Suprapubic skin (tissue), 4 donors: ENCODE measurements around the gene MAGEA8. TPM values are rescaled to one million over a fixed set of nuclear protein-coding genes. Genes with fewer than 3 reads are reported as not detected.
"Not testable (repeated sequence)": the region's sequence is repeated elsewhere in the genome, so short reads cannot be mapped to it uniquely, and the experiment has no call there.

Source experiments
- DNase-seq, 2 donors: peaks; one replicate each; pipeline ENCODE4 v3.0.0-alpha.2; 2019; ENCODE audit warnings: low spot score in 2 of 2
- H3K27ac ChIP-seq: fragments of 200-600 bp; sonication (generic); one replicate; pipeline ENCODE4 v1.5.1; 2019
- H3K27me3 ChIP-seq: fragments of 200-600 bp; sonication (generic); one replicate; pipeline ENCODE4 v1.5.1; 2019
- H3K36me3 ChIP-seq: fragments of 200-600 bp; sonication (generic); one replicate; pipeline ENCODE4 v1.5.1; 2019
- H3K4me1 ChIP-seq: fragments of 200-600 bp; sonication (generic); one replicate; pipeline ENCODE4 v1.5.1; 2019
- H3K4me3 ChIP-seq: fragments of 200-600 bp; sonication (generic); one replicate; pipeline ENCODE4 v1.5.1; 2019; ENCODE audit warnings: mild to moderate bottlenecking
- H3K9me3 ChIP-seq: fragments of 200-600 bp; sonication (generic); one replicate; pipeline ENCODE4 v1.5.1; 2019
- CTCF ChIP-seq, 2 donors: fragments of 200-600 bp in 1 of 2; fragments of 450-650 bp in 1 of 2; sonication (generic) in 1 of 2; IDR thresholded peaks; one replicate each; pipeline ENCODE4 v1.5.1; 2016 to 2019; ENCODE audit warnings: antibody characterized with exemption in 2 of 2, mild to moderate bottlenecking in 1 of 2, moderate library complexity in 1 of 2
- EP300 ChIP-seq: sonication (generic); formaldehyde crosslinking; IDR thresholded peaks from one replicate; pipeline ENCODE4 v1.6.1; 2017; ENCODE audit warnings: antibody characterized with exemption
- POLR2A ChIP-seq, 2 donors: fragments of 450-650 bp; IDR thresholded peaks; one replicate each; pipeline ENCODE4 v1.6.1; 2017; ENCODE audit warnings: antibody characterized with exemption in 2 of 2, mild to moderate bottlenecking in 2 of 2, moderate library complexity in 2 of 2
- POLR2AphosphoS5 ChIP-seq, 3 donors: sonication (generic); formaldehyde crosslinking; IDR thresholded peaks; one replicate each; pipeline ENCODE4 v1.6.1; 2017; ENCODE audit warnings: antibody characterized with exemption in 3 of 3
- WGBS: methylation state at CpG from one replicate; pipeline ENCODE4 v1.1.5; 2018; 5-methylcytosine and 5-hydroxymethylcytosine counted together
- total RNA-seq, 4 donors: library from RNA; depleted of rRNA; stranded (reverse); fragments of >200 nt; gene quantifications; one replicate each; pipeline ENCODE4 v1.1.0, GENCODE V29; 2016

Gene MAGEA8
- total RNA-seq, 4 donors from 2014 or later: not detected

GRCh38 chrX:149910178-149910695 lies 29.3 kb downstream of the MAGEA8 start:
- H3K27me3 ChIP-seq: no peaks in the 10 kb centered on the region
- H3K9me3 ChIP-seq: no peaks in the 10 kb centered on the region
- no peak overlapping the region for H3K27ac ChIP-seq
- TF ChIP-seq POLR2A (IDR thresholded peaks at IDR 0.05): no peak
- TF ChIP-seq CTCF (IDR thresholded peaks at IDR 0.05): no peak
- TF ChIP-seq EP300: no peak
- no peak for TF ChIP-seq POLR2AphosphoS5 (IDR thresholded peaks at IDR 0.05)
- no peak overlapping the region for H3K4me3 ChIP-seq
- no peaks in the 10 kb centered on the region for H3K36me3 ChIP-seq
- 88% methylated on average over 9 of the region's 9 CpGs for WGBS
- no peaks in the 10 kb centered on the region for H3K4me1 ChIP-seq
- DNase-seq: no peak

- TF ChIP-seq CTCF (IDR thresholded peaks at IDR 0.05): no peak
- no peak for TF ChIP-seq POLR2AphosphoS5 (IDR thresholded peaks at IDR 0.05)
- no peak for TF ChIP-seq EP300
- no peak for TF ChIP-seq POLR2A (IDR thresholded peaks at IDR 0.05)
- no peaks in the 10 kb centered on the region for H3K36me3 ChIP-seq
- no peaks in the 10 kb centered on the region for H3K27me3 ChIP-seq
- DNase-seq: no peak
- 80% methylated on average over 3 of the region's 3 CpGs for WGBS
- no peaks in the 10 kb centered on the region for H3K9me3 ChIP-seq
- no peak overlapping the region for H3K27ac ChIP-seq
- no peak overlapping the region for H3K4me3 ChIP-seq
- no peaks in the 10 kb centered on the region for H3K4me1 ChIP-seq
Observed at GRCh38 chrX:149916745-149917392, 35.9 kb downstream of the MAGEA8 start.

- WGBS: no CpG with 5 or more reads among the region's 4 CpGs
- not testable (repeated sequence) for H3K4me1 ChIP-seq, H3K4me3 ChIP-seq, H3K36me3 ChIP-seq, H3K27me3 ChIP-seq, H3K27ac ChIP-seq, DNase-seq, H3K9me3 ChIP-seq
Observed at GRCh38 chrX:149923836-149924235, 42.9 kb downstream of the MAGEA8 start.

- H3K4me1 ChIP-seq, H3K9me3 ChIP-seq, DNase-seq, H3K36me3 ChIP-seq, H3K27ac ChIP-seq, H3K4me3 ChIP-seq, H3K27me3 ChIP-seq: not testable (repeated sequence)
- no CpG with 5 or more reads among the region's 5 CpGs for WGBS
Observed at GRCh38 chrX:149924434-149924833, 43.5 kb downstream of the MAGEA8 start.

GRCh38 chrX:149927245-149927963 lies 46.4 kb downstream of the MAGEA8 start:
- not testable (repeated sequence) for H3K27ac ChIP-seq, H3K4me1 ChIP-seq, H3K36me3 ChIP-seq, H3K27me3 ChIP-seq, H3K4me3 ChIP-seq, DNase-seq, H3K9me3 ChIP-seq
- no CpG with 5 or more reads among the region's 8 CpGs for WGBS

GRCh38 chrX:149927964-149928258 lies 46.9 kb downstream of the MAGEA8 start:
- no CpG with 5 or more reads among the region's 1 CpG for WGBS
- H3K4me3 ChIP-seq: not testable (repeated sequence)

GRCh38 chrX:149928635-149929034 lies 47.7 kb downstream of the MAGEA8 start:
- not testable (repeated sequence) for H3K36me3 ChIP-seq, H3K4me1 ChIP-seq, H3K4me3 ChIP-seq, DNase-seq, H3K9me3 ChIP-seq, H3K27me3 ChIP-seq, H3K27ac ChIP-seq
- WGBS: no CpG with 5 or more reads among the region's 1 CpG

More at GRCh38 chrX:149927964-149928258, 46.9 kb downstream of the MAGEA8 start:
- H3K36me3 ChIP-seq, H3K27me3 ChIP-seq, DNase-seq, H3K27ac ChIP-seq, H3K9me3 ChIP-seq, H3K4me1 ChIP-seq: not testable (repeated sequence)

- H3K36me3 ChIP-seq, H3K27ac ChIP-seq, H3K4me1 ChIP-seq, H3K9me3 ChIP-seq, DNase-seq, H3K27me3 ChIP-seq, H3K4me3 ChIP-seq: not testable (repeated sequence)
- no CpG with 5 or more reads among the region's 7 CpGs for WGBS
Observed at GRCh38 chrX:149929400-149929799, 48.4 kb downstream of the MAGEA8 start, which contains the start of gene HSFX4. Gene HSFX4 (plus strand): TSS chrX:149929573. CDS start chrX:149929645, 72 bp downstream.

- WGBS: 73% methylated on average over 1 of the region's 4 CpGs
- not testable (repeated sequence) for H3K4me3 ChIP-seq, H3K27ac ChIP-seq, H3K36me3 ChIP-seq, DNase-seq, H3K4me1 ChIP-seq, H3K9me3 ChIP-seq, H3K27me3 ChIP-seq
Observed at GRCh38 chrX:149931355-149931754, 50.4 kb downstream of the MAGEA8 start.

- WGBS: 21% methylated on average over 2 of the region's 2 CpGs
- not testable (repeated sequence) for H3K4me1 ChIP-seq, H3K9me3 ChIP-seq, H3K36me3 ChIP-seq, DNase-seq, H3K27ac ChIP-seq, H3K4me3 ChIP-seq, H3K27me3 ChIP-seq
Observed at GRCh38 chrX:149932150-149932549, 51.2 kb downstream of the MAGEA8 start.

GRCh38 chrX:149932970-149933369 lies 52.0 kb downstream of the MAGEA8 start:
- WGBS: no CpG with 5 or more reads among the region's 5 CpGs
- H3K27me3 ChIP-seq, H3K27ac ChIP-seq, H3K9me3 ChIP-seq, H3K4me3 ChIP-seq, DNase-seq, H3K36me3 ChIP-seq, H3K4me1 ChIP-seq: not testable (repeated sequence)

GRCh38 chrX:149933547-149933946 lies 52.6 kb downstream of the MAGEA8 start:
- H3K4me1 ChIP-seq, H3K36me3 ChIP-seq, H3K9me3 ChIP-seq, DNase-seq, H3K27me3 ChIP-seq, H3K4me3 ChIP-seq, H3K27ac ChIP-seq: not testable (repeated sequence)
- WGBS: 80% methylated on average over 10 of the region's 21 CpGs
